HepG2 (cell line): ENCODE measurements around the gene VAMP4.

Experiments used
- RAD21 ChIP-seq: fragments of 450-650 bp; formaldehyde crosslinking; IDR thresholded peaks from 2 replicates; pipeline ENCODE4 v1.5.0; 2020; ENCODE audit warnings: mild to moderate bottlenecking
- ZNF704 ChIP-seq: sonication (generic); formaldehyde crosslinking; IDR thresholded peaks from 2 replicates; pipeline ENCODE4 v1.8.1; 2023; ENCODE audit warnings: mild to moderate bottlenecking, inconsistent platforms, moderate library complexity, missing genetic modification reagents, borderline replicate concordance
- ZZZ3 ChIP-seq: sonication (generic); formaldehyde crosslinking; IDR thresholded peaks from 2 replicates; pipeline ENCODE4 v1.4.0; 2020; ENCODE audit warnings: missing genetic modification reagents, mild to moderate bottlenecking, borderline replicate concordance

- TF ChIP-seq ZNF704 (CRISPR knock-in tag) (no peak), ZZZ3 (CRISPR knock-in tag) (no peak), RAD21 (CRISPR knock-in tag) (no peak)
Observed at GRCh38 chr1:171762143-171762563, 20.3 kb upstream of the VAMP4 start.
